HCT116 (cell line): ENCODE measurements around the gene GALC. TPM values are rescaled to one million over a fixed set of nuclear protein-coding genes. Genes with fewer than 3 reads are reported as not detected.

Source experiments
- ATAC-seq: fragments of 200-7000 bp; cut with Tn5 transposase; 2 replicates; pipeline ENCODE4 v1.9.1; 2020; ENCODE audit warnings: mild to moderate bottlenecking, moderate library complexity
- BruUV-seq: library from RNA; stranded (reverse); fragments of 400-500 nt; replicated peaks from 2 replicates; lab custom pipeline; 2021; lab: Mats Ljungman, UMichigan
- CTCF ChIA-PET: fragments of 300-600 bp; sonication (Branson Sonifier 250); formaldehyde crosslinking; loops from one replicate; lab custom pipeline; 2021; ENCODE audit warnings: antibody characterized with exemption; lab: Charles Lee
- POLR2A ChIA-PET: fragments of 300-600, 350-600 bp; sonication (Branson Sonifier 250); formaldehyde crosslinking; loops from one replicate; lab custom pipeline; 2021; ENCODE audit warnings: antibody characterized with exemption; lab: Charles Lee
- RAD21 ChIA-PET, 2 experiments: fragments of 300-600 bp; sonication (Branson Sonifier 250); formaldehyde crosslinking; loops; one replicate each; lab custom pipeline; 2023; ENCODE audit warnings: low total read pairs in 2 of 2; ENCODE audit not compliant: uncharacterized antibody in 2 of 2, unreplicated experiment in 2 of 2, low non-redundant PET in 1 of 2; lab: Charles Lee
- DNase-seq: peaks from one replicate; pipeline ENCODE4 v3.0.0-alpha.2; 2010; ENCODE audit warnings: low read depth, low spot score
- H2AFZ ChIP-seq: fragments of 200-600 bp; shearing (Covaris generic), sonication (generic); 2 replicates; pipeline ENCODE4 v1.6.1; 2017; ENCODE audit warnings: low read depth, mixed run types, mixed read lengths, antibody characterized with exemption, low read length; ENCODE audit not compliant: poor library complexity, severe bottlenecking
- H3K27ac ChIP-seq: 2 replicates; pipeline ENCODE4 v1.5.1; 2012; ENCODE audit warnings: low read depth, low read length
- H3K27me3 ChIP-seq: fragments of 200-600 bp; sonication (generic); 2 replicates; pipeline ENCODE4 v1.6.1; 2016; ENCODE audit warnings: mixed run types, low read length, mixed read lengths; ENCODE audit not compliant: insufficient read depth
- H3K36me3 ChIP-seq, 2 experiments: fragments of 200-500 bp in 1 of 2; fragments of 200-600 bp in 1 of 2; sonication (Bioruptor generic) in 1 of 2; sonication (generic) in 1 of 2; 2 replicates each; pipeline versions ENCODE4 v1.5.1 to v1.6.1; 2014 to 2016; ENCODE audit warnings: low read length in 2 of 2, inconsistent platforms in 1 of 2, mixed read lengths in 1 of 2, mixed run types in 1 of 2; ENCODE audit not compliant: insufficient read depth in 2 of 2, control insufficient read depth in 1 of 2
- H3K4me1 ChIP-seq, 2 experiments: fragments of 200-600 bp in 1 of 2; sonication (generic) in 1 of 2; 2 replicates each; pipeline versions ENCODE4 v1.5.1 to v1.6.1; 2012 to 2017; ENCODE audit warnings: low read length in 2 of 2, inconsistent platforms in 1 of 2, mild to moderate bottlenecking in 1 of 2, mixed read lengths in 1 of 2, mixed run types in 1 of 2, moderate library complexity in 1 of 2; ENCODE audit not compliant: insufficient read depth in 2 of 2, control insufficient read depth in 1 of 2
- H3K4me2 ChIP-seq: fragments of 200-600 bp; sonication (generic); 2 replicates; pipeline ENCODE4 v1.6.1; 2017; ENCODE audit warnings: mixed run types, low read length, mixed read lengths
- H3K4me3 ChIP-seq, 2 experiments: fragments of 200-600 bp in 1 of 2; sonication (generic) in 1 of 2; replicated peaks in 1 of 2; 2 replicates each; pipeline ENCODE4 v1.5.1; 2011 to 2016; ENCODE audit warnings: low read length in 2 of 2, control low read depth in 1 of 2, low read depth in 1 of 2, mild to moderate bottlenecking in 1 of 2, mixed read lengths in 1 of 2, mixed run types in 1 of 2
- H3K79me2 ChIP-seq: fragments of 200-600 bp; sonication (generic); 2 replicates; pipeline ENCODE4 v1.6.1; 2017; ENCODE audit warnings: mild to moderate bottlenecking, mixed run types, low read length, moderate library complexity, mixed read lengths; ENCODE audit not compliant: insufficient read depth
- H3K9ac ChIP-seq: fragments of 200-600 bp; sonication (generic); 2 replicates; pipeline ENCODE4 v1.6.1; 2016; ENCODE audit warnings: low read length, mixed read lengths
- H3K9me2 ChIP-seq: fragments of 200-600 bp; sonication (generic), shearing (Covaris generic); 2 replicates; pipeline ENCODE4 v1.6.1; 2017; ENCODE audit warnings: mixed run types, mild to moderate bottlenecking, moderate library complexity; ENCODE audit not compliant: insufficient read depth
- H3K9me3 ChIP-seq, 2 experiments: fragments of 200-500 bp in 1 of 2; fragments of 200-600 bp in 1 of 2; sonication (Bioruptor generic) in 1 of 2; sonication (generic) in 1 of 2; 2 replicates each; pipeline ENCODE4 v1.6.1; 2014 to 2017; ENCODE audit warnings: low read length in 2 of 2, mixed read lengths in 2 of 2, inconsistent platforms in 1 of 2, low read depth in 1 of 2, mild to moderate bottlenecking in 1 of 2, mixed run types in 1 of 2, moderate library complexity in 1 of 2; ENCODE audit not compliant: control insufficient read depth in 1 of 2, insufficient read depth in 1 of 2
- H4K20me1 ChIP-seq: fragments of 200-600 bp; sonication (generic), shearing (Covaris generic); 2 replicates; pipeline ENCODE4 v1.6.1; 2017; ENCODE audit warnings: mixed run types, mild to moderate bottlenecking, moderate library complexity; ENCODE audit not compliant: insufficient read depth
- CBX3 ChIP-seq: IDR thresholded peaks from 2 replicates; pipeline ENCODE4 v1.6.1; 2012; ENCODE audit warnings: low read depth
- CTCF ChIP-seq, 3 experiments: fragments of 200-600 bp in 1 of 3; sonication (generic) in 1 of 3; IDR thresholded peaks in 2 of 3; conservative IDR thresholded peaks in 1 of 3; 2 replicates each; pipeline ENCODE4 v1.5.1; 2012 to 2017; ENCODE audit warnings: low read depth in 2 of 3, low read length in 2 of 3, antibody characterized with exemption in 1 of 3, borderline replicate concordance in 1 of 3, control low read depth in 1 of 3, mild to moderate bottlenecking in 1 of 3, mixed read lengths in 1 of 3, mixed run types in 1 of 3, moderate library complexity in 1 of 3; ENCODE audit not compliant: insufficient read depth in 1 of 3
- ELF1 ChIP-seq: IDR thresholded peaks from 2 replicates; pipeline ENCODE4 v1.6.1; 2012; ENCODE audit warnings: low read depth, borderline replicate concordance
- EZH2 ChIP-seq: fragments of 200-600 bp; sonication (generic); IDR thresholded peaks from 2 replicates; pipeline ENCODE4 v1.6.1; 2017; ENCODE audit warnings: antibody characterized with exemption, mixed run types
- EZH2phosphoT487 ChIP-seq: fragments of 200-600 bp; IDR thresholded peaks from 2 replicates; pipeline ENCODE4 v1.6.1; 2018; ENCODE audit warnings: antibody characterized with exemption, borderline replicate concordance
- FOSL1 ChIP-seq: IDR thresholded peaks from 2 replicates; pipeline ENCODE4 v1.6.1; 2012; ENCODE audit warnings: low read depth
- POLR2A ChIP-seq: IDR thresholded peaks from 2 replicates; pipeline ENCODE4 v1.7.0; 2011; ENCODE audit warnings: borderline replicate concordance; ENCODE audit not compliant: insufficient read depth, insufficient read length; ENCODE audit errors: extremely low read depth
- RAD21 ChIP-seq: IDR thresholded peaks from 2 replicates; pipeline ENCODE4 v1.6.1; 2012; ENCODE audit warnings: low read depth, mild to moderate bottlenecking
- SRF ChIP-seq: IDR thresholded peaks from 2 replicates; pipeline ENCODE4 v1.6.1; 2012; ENCODE audit warnings: low read depth
- TCF7L2 ChIP-seq: IDR thresholded peaks from 2 replicates; pipeline ENCODE4 v1.7.0; 2011; ENCODE audit warnings: borderline replicate concordance, inconsistent platforms; ENCODE audit not compliant: insufficient read depth, insufficient read length; ENCODE audit errors: extremely low read depth
- ZBTB33 ChIP-seq: IDR thresholded peaks from 2 replicates; pipeline ENCODE4 v1.6.1; 2011; ENCODE audit warnings: mild to moderate bottlenecking, low read length, moderate library complexity; ENCODE audit not compliant: insufficient replicate concordance; ENCODE audit errors: extremely low read depth
- ZFX ChIP-seq: fragments of 450-650 bp; IDR thresholded peaks from 2 replicates; pipeline ENCODE4 v1.6.1; 2017
- ZNF274 ChIP-seq: fragments of 200-500 bp; sonication (Bioruptor generic); IDR thresholded peaks from 2 replicates; pipeline ENCODE4 v1.6.1; 2014; ENCODE audit warnings: mild to moderate bottlenecking, low read depth, low read length, inconsistent platforms
- intact Hi-C: fragments of 100-400 bp; cut with micrococcal nuclease; formaldehyde crosslinking; loops from 2 replicates; pipeline ENCODE4 v1.10.0; 2022
- total RNA-seq: library from RNA; stranded (reverse); gene quantifications from one replicate; pipeline ENCODE4 v1.2.1, GENCODE V29; 2021; ENCODE audit not compliant: unreplicated experiment

The GALC gene
- total RNA-seq, 1 experiment from 2014 or later, result 0.59 TPM

- ATAC-seq, result no peak
- H3K4me2 ChIP-seq, result no peak overlapping the region
- no peak for DNase-seq
- ChIA-PET CTCF (no interaction called here), POLR2A (no interaction called here), RAD21 (no interaction called here)
- intact Hi-C loops, result no loop called here
- TF ChIP-seq ZFX (no peak), SRF (no peak), CTCF (IDR thresholded peaks at IDR 0.05 in 2 of 3, conservative IDR thresholded peaks at IDR 0.05 in 1 of 3; ENCODE audit: borderline replicate concordance in 1 of 3, insufficient read depth in 1 of 3, low read depth in 2 of 3, low read length in 2 of 3) (no peak), EZH2 (no peak)
- no peak overlapping the region for H3K9ac ChIP-seq
- no TSS peak for BruUV-seq
- no peaks in the 10 kb centered on the region for H3K4me1 ChIP-seq
- H3K9me2 ChIP-seq, result no peaks in the 10 kb centered on the region
- no peak overlapping the region for H3K27ac ChIP-seq
- H4K20me1 ChIP-seq, result no peaks in the 10 kb centered on the region
- no peak overlapping the region for H2AFZ ChIP-seq
- H3K4me3 ChIP-seq, result no peak overlapping the region
- H3K36me3 ChIP-seq, result no peaks in the 10 kb centered on the region
- no peaks in the 10 kb centered on the region for H3K27me3 ChIP-seq
- H3K9me3 ChIP-seq, result no peaks in the 10 kb centered on the region
- H3K79me2 ChIP-seq, result no peaks in the 10 kb centered on the region
These were observed 32.8 kb downstream of the GALC start for GRCh38 chr14:87960013-87960787.

- H3K4me1 ChIP-seq, result no peaks in the 10 kb centered on the region
- no peaks in the 10 kb centered on the region for H4K20me1 ChIP-seq
- no peak for TF ChIP-seq ZNF274
- TF ChIP-seq POLR2A, result no peak
- no peak for TF ChIP-seq ZBTB33
- no peak for TF ChIP-seq FOSL1
- TF ChIP-seq CTCF (IDR thresholded peaks at IDR 0.05 in 2 of 3, conservative IDR thresholded peaks at IDR 0.05 in 1 of 3; ENCODE audit: borderline replicate concordance in 1 of 3, insufficient read depth in 1 of 3, low read depth in 2 of 3, low read length in 2 of 3), result no peak
- TF ChIP-seq CBX3, result no peak
- no peak for TF ChIP-seq RAD21
- TF ChIP-seq ELF1, result no peak
- TF ChIP-seq TCF7L2, result no peak
- no peak for TF ChIP-seq EZH2phosphoT487
These were observed 37.5 kb downstream of the GALC start for GRCh38 chr14:87955501-87955900.

More at GRCh38 chr14:87955501-87955900, 37.5 kb downstream of the GALC start:
- Histone ChIP-seq H3K36me3 (no peaks in the 10 kb centered on the region), H3K4me2 (no peak overlapping the region), H3K79me2 (no peaks in the 10 kb centered on the region), H3K9me2 (no peaks in the 10 kb centered on the region), H3K9ac (no peak overlapping the region), H3K9me3 (no peaks in the 10 kb centered on the region), H2AFZ (no peak overlapping the region), H3K4me3 (no peak overlapping the region), H3K27me3 (no peaks in the 10 kb centered on the region), H3K27ac (no peak overlapping the region)
- intact Hi-C loops, result no loop called here
- ATAC-seq (no peak), DNase-seq (no peak)
- ChIA-PET RAD21 (no interaction called here), POLR2A (no interaction called here), CTCF (no interaction called here)
- no TSS peak for BruUV-seq
